HUDEP-2 (cell line): ENCODE measurements around the gene PLPP4.

Experiments
- DNase-seq, 76 experiments: peaks; one replicate each; lab custom pipeline; 2025; ENCODE audit not compliant: unreplicated experiment in 76 of 76; lab: John Stamatoyannopoulos, UW

Gene PLPP4

DNA sequence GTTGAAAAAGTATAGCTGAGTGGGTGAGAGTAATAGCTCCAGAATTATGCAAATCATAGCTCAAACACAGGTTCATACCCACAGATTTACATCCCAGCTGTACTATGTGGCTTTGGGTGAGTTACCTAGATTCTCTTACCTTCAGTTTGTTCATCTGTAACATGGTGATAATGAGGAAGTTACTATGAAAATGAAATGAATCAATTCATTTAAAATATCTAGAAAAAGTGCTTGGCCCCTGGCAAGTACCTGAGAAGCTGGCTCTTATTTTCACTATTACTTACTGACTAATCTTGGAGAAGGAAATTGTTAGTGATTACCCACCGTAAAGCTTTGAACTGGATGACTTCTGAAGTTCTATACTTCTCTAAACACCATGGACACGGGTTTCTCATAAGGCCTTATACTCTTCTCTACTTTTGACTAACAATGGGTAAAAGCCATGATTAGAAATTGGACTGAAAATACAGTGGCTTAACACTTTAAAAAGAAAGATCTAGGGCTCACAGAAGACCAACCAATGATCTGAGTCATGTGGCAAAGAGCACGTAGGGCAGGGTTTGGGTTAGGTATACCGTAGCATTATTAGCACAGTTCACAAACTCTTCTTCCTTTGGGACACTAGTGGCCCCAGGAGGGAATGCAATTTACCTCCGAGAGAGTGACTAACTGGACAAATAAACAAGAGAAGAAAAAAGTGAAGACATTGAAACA, 149.2 kb downstream of the PLPP4 start:
- no peak for DNase-seq

DNA sequence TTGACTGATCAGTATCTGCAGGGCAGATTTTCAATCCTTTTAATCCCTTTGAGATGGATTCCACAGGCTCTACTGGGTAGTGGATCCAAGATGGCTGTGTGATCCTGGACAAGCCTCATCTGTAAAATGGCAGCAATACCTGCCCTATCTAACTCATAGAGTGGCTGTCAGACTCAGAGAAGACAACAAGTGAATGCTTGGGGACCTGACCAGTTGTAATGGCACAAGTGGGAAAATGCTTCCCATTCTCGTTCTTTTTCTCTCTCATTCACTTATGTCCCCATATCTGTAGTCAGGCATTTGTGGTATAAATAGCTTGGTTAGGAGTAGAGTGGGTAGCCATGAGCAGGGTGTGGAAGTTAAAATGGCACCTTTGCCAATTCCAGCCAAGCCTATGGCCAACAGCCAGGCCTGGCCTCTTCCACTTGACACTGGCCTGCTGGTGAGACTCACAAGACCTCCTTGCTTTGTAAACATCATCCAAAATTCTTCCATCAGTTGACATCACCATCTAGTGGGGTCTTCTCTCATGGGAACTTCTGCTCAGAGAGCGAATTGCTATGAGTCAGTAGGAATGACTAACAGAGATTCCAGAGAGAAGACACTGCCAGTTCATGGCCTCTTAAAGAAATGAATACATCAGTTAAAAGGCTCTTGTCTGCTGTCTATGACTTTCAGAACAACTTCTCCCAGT, 150.1 kb downstream of the PLPP4 start:
- DNase-seq: no peak

DNA sequence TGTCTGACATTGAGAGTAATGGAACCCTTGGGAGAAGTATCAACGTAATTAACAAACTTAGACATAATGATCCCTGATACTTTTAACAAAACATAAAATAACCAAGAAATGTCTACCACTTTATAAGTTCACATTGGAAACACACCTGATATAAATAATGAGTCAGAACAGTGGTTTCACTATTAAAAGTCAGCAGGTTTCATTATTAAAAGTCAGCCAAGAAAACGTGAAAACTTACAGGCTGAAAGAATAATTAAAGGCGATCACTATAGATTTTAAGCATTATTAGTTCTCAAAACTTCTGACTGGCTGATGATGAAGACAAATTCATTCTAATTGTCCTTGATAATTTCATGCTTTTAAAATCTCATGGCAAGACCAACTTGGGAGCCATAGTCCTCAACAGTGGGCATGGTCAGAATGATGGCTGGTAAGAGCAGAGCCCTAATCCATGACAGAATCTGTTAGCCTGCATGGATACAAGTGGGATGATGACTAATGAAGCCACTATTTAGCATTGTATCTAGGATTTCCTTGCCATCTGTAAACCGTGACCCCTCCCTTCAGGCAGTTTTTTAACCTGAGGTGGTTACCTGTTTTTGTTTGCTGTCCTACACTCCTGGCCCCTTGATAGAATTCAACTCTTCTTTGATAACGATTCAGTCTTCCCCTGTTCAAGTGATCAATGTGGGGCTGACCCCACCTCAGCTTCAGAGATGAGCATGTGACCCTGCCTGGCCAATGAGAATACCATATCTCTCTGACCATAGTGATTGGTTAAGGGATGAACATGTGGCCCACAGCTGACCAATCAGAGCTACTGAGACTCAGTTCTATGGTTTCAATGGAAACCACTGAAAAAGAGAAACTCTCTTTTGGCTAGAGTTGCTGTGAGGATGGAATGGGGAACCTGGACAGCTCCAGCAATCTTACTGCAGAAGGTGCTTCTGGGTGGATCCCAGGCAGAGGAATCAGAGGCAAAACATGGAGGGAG, 151.0 kb downstream of the PLPP4 start:
- no peak for DNase-seq

DNA sequence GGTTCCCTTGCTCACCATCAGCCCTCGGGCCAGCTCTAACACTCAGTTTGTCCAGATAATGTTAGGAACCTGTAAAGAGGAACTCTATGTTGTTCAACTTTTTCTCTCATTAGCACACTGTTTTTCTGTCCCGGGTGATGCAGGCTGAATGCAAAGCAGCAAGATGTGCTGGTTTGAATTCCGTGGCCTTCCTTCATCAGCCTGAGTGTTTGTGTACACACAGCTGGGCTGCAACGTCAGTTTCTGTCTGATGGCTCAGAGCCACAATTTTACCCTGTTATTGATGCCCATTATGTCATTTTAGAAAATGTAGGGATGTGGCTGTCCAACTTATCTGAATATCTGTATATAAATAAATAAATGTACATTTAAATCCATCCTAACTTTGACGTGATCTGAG, 152.0 kb downstream of the PLPP4 start:
- DNase-seq: no peak

DNA sequence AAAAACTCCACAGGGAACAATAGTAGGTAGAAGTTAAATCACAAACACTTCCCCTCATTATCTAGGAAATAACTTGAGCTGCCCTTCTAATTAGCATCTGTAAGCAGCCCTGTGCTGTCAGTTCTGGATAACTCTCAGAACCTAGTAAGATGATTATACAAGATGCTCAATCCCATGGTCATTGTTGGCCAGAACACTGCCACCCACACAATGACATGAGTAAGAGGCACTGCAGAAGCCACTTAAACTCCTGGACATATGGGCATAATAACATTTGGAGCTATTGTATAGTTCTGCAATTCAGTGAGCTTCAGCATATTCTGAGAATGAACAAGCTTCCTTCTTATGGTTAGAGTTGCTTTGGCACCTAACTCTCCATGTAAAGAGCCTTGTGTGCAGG, 153.8 kb downstream of the PLPP4 start:
- no peak for DNase-seq

DNA sequence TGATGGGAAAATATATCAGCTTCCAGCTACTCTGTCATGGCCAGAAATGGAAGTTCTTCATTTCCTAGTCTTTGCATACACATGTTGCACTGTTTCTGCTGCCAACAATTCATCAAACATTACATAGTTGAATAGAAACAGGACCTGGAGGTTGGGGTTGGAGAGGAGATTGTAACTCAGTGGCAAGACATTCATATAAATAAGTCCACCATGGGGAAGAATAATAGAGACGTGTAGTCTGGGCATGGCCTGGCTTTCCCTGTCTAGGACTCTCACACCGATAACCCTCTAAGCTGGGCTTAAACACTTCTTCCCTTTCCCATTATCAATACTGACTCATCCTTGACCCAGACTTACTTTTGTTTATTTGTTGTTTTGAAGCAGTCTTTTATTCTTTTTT, 155.7 kb downstream of the PLPP4 start:
- no peak for DNase-seq

DNA sequence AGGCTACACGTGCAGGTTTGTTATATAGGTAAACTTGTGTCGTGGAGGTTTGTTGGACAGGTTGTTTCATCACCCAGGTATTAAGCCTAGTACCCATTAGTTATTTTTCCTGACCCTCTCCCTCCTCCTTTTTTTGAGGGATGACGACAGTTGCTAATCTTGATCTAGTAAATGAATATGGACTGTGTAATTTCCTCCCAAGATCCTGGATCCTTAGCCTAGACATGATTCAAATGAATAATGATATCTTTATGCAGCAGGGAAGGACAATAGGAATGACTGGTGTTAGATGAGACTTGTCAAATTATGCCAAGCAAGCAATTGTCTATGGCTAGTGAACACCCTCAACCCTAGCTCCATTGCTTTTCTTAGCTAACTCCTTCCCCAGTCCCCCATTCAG, 156.2 kb downstream of the PLPP4 start:
- no peak for DNase-seq

DNA sequence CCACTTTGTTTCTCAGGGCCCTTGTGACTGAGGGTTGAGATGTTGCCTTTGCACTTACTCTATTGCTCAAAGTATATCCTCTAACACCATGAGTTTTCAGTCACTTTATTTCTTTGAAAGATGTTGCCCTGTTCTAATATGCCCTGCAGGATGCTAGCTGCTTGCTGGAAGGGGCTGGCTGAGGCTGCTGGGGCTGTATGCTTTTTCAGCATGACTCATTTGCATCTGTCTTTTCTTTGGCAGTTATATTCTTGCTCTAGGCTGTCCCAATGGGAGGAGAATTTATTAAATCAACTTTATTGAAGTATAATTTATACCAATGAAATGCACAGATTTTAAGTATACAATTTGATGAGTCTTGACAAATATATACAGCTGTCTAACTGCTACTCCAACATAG, 157.7 kb downstream of the PLPP4 start:
- DNase-seq: no peak

DNA sequence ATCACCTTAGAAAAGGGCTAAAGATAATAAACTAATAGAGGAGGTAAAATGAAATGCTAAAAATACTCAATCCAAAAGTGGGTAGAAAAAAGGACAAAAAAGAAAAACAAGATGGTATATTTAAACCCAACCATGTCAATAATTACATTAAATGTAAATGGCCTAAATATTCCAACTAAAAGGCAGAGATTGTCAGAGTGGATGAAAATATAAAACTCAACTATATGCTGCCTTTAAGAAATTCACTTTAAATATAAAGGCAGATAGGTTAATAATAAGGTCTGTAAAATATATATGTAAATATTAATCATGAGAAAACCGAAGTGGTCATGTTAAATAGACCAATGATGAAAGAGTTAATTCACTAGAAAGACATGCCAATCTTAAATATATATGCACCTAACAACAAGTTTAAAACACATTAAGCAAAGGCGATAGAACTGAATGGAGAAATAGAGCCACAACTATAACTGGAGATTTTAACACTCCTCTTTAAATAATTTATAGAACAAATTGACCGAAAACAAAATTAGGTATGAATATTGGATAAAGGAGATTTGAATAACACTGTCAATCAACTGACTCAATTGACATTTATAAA, 159.4 kb downstream of the PLPP4 start:
- no peak for DNase-seq

DNA sequence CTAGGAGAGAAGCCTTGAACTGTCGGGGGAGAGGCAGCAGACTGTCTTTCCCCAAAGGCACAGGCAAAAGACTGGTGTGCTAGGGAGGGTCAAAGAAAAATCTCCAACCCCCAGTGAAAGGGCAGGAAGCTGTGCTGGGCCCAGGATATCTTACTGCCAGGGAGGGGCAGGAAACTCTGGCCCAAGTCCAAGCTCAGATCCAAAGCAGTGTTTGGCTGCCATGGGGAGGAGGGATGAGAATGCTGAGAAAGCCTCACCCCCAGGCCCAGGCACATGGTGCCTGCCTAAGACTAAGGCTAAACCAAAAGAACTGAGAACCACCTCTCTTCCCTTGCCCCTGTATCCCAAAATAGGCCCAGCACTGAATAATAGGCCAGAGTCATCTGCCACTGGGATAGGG, 171.2 kb downstream of the PLPP4 start:
- no peak for DNase-seq

DNA sequence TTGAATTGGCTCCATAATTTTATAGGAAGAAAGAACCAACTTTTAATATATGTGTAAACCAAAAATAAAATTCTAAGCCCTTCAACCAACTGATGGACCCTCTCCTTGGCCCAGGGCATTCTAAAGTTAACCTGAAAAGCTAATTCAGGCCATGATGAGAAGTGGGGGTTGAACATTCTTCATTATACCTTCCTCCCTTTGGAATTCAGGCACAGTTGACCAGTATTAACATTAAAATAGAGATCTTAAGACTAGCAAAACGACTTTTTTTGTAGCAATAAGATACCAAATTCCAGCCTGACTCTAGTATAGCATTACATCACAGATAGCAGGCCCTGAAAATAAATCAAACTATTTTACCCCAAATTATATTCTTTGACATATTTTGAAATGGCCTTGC, 173.2 kb downstream of the PLPP4 start:
- DNase-seq: no peak

DNA sequence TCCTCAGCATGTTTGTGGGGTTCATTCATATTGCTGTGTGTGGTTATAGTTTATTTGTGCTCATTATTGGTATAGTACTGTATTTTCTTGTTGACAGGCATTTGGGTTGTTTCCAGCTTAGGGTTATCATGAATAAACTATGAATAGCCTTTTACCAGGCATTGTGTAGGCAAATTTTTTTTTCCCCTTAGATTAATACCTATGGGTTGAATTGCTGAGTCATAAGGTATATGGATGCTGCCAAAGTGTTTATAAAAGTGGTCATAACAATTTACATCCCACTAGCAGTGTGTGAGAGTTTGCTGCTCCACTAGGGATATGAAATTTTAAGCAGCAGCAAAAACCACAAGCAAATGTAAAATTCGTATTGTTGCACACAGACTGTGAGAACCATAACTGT, 175.0 kb downstream of the PLPP4 start:
- no peak for DNase-seq

DNA sequence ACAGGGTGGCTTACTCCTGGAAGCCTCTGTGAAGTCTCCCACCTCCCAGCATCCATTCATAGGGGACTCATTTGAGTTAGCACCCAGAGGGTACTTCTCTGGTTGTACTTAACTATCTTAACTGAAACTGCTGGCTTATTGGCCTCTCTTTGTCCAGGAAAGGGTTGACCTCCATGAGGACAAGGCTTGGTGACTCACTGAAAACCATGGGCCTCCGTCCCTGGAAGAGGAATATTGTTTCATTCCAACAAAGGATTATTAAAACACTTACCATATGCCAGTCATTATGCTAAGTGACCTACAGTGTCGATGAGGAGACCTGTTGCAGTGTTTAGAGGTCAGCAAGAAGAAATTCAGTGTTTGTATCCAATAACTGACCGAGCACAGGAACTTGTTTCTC, 175.9 kb downstream of the PLPP4 start:
- DNase-seq: no peak

DNA sequence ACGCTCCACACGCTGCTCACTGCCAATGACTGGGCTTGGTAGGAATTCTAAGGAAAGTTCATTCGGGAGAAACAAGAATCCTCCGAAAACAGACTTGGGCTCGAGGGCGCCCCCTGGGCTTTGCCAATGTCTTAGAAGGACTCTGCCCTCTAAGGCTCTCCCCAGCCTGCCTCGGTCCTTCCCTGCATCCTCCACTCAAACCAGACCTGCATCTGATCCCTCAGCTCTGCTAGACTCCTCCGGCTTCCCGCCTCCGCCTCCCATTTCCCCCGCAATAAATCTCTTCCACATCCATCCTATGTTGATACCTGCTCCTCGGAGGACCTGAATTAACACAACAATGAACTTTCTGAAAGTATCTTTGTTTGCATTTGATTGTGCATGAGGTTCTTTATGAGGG, 177.6 kb downstream of the PLPP4 start:
- peak in 3 of 76 experiments; percentile 2 to 17 (median 3) for DNase-seq
